Smooth muscle cell (in vitro differentiated cells): ENCODE measurements around the gene AIG1. TPM values are rescaled to one million over a fixed set of nuclear protein-coding genes. Genes with fewer than 3 reads are reported as not detected.

Experiments
- DNase-seq: peaks from one replicate; lab custom pipeline; 2025; ENCODE audit not compliant: unreplicated experiment; lab: John Stamatoyannopoulos, UW
- H2AFZ ChIP-seq: fragments of 200-600 bp; sonication (generic); 2 replicates; pipeline ENCODE4 v1.6.0; 2016; ENCODE audit warnings: antibody characterized with exemption, low read depth, mild to moderate bottlenecking
- H3F3A ChIP-seq: fragments of 200-600 bp; sonication (generic); 2 replicates; pipeline ENCODE4 v1.6.0; 2017; ENCODE audit warnings: antibody characterized with exemption, low read depth
- H3K27ac ChIP-seq: fragments of 200-600 bp; sonication (generic); 2 replicates; pipeline ENCODE4 v1.5.1; 2016; ENCODE audit warnings: low read depth, mild to moderate bottlenecking
- H3K27me3 ChIP-seq: fragments of 200-600 bp; sonication (generic); 2 replicates; pipeline ENCODE4 v1.6.1; 2016; ENCODE audit warnings: low read depth, mild to moderate bottlenecking
- H3K36me3 ChIP-seq: fragments of 200-600 bp; sonication (generic); 2 replicates; pipeline ENCODE4 v1.5.1; 2016; ENCODE audit warnings: low read depth
- H3K4me1 ChIP-seq: fragments of 200-600 bp; sonication (generic); 2 replicates; pipeline ENCODE4 v1.5.1; 2016; ENCODE audit warnings: low read depth
- H3K4me2 ChIP-seq: fragments of 200-600 bp; sonication (generic); 2 replicates; pipeline ENCODE4 v1.6.0; 2016; ENCODE audit warnings: mild to moderate bottlenecking
- H3K4me3 ChIP-seq: fragments of 200-600 bp; sonication (generic); 2 replicates; pipeline ENCODE4 v1.5.1; 2016; ENCODE audit warnings: mild to moderate bottlenecking
- H3K79me2 ChIP-seq: fragments of 200-600 bp; sonication (generic); 2 replicates; pipeline ENCODE4 v1.6.0; 2016; ENCODE audit warnings: low read depth, mild to moderate bottlenecking
- H3K9ac ChIP-seq: fragments of 200-600 bp; sonication (generic); 2 replicates; pipeline ENCODE4 v1.6.0; 2016; ENCODE audit warnings: low read depth
- H3K9me3 ChIP-seq: fragments of 200-600 bp; sonication (generic); replicated peaks from 2 replicates; pipeline ENCODE4 v1.5.1; 2016; ENCODE audit warnings: low read depth
- H4K20me1 ChIP-seq: fragments of 200-600 bp; sonication (generic); 2 replicates; pipeline ENCODE4 v1.6.0; 2016; ENCODE audit warnings: low read depth
- CTCF ChIP-seq: fragments of 200-600 bp; sonication (generic); IDR thresholded peaks from 2 replicates; pipeline ENCODE4 v1.5.1; 2017; ENCODE audit warnings: borderline replicate concordance, mild to moderate bottlenecking, antibody characterized with exemption; ENCODE audit not compliant: insufficient read depth, poor library complexity, severe bottlenecking
- WGBS: methylation state at CpG from one replicate; pipeline ENCODE4 v1.1.7; 2016; ENCODE audit warnings: low lambda C conversion rate; 5-methylcytosine and 5-hydroxymethylcytosine counted together
- polyA plus RNA-seq: library from polyadenylated mRNA; unstranded; fragments of >200 nt; fragmentation: Nextera tagmentation; extraction: Ambion mirVana; gene quantifications from 2 replicates; pipeline ENCODE4 v1.2.1, GENCODE V29; 2016
- total RNA-seq: library from RNA; depleted of rRNA; stranded (reverse); fragments of >200 nt; gene quantifications from 2 replicates; pipeline ENCODE4 v1.2.3, GENCODE V29; 2014

AIG1 gene
- total and polyA plus RNA-seq, 2 experiments from 2014 or later: 9.1 to 25.9 TPM

GRCh38 chr6:143159001-143159400 is 98.3 kb downstream of the AIG1 start:
- peaks cover 7% of the 10 kb centered on the region for H3F3A ChIP-seq
- H2AFZ ChIP-seq: no peak overlapping the region
- no peaks in the 10 kb centered on the region for H3K79me2 ChIP-seq
- H3K27ac ChIP-seq: no peak overlapping the region
- no peaks in the 10 kb centered on the region for H3K36me3 ChIP-seq
- no peak overlapping the region for H3K4me3 ChIP-seq
- H3K4me2 ChIP-seq: no peak overlapping the region
- H3K4me1 ChIP-seq: peaks cover 4% of the 10 kb centered on the region
- no peak for DNase-seq
- H4K20me1 ChIP-seq: no peaks in the 10 kb centered on the region
- WGBS: 90% methylated on average over 1 of the region's 1 CpG
- peaks cover 11% of the 10 kb centered on the region for H3K27me3 ChIP-seq
- H3K9me3 ChIP-seq: no peaks in the 10 kb centered on the region
- no peak for TF ChIP-seq CTCF
- no peak overlapping the region for H3K9ac ChIP-seq

GRCh38 chr6:143160015-143160414 is 99.3 kb downstream of the AIG1 start:
- Histone ChIP-seq H4K20me1 (no peaks in the 10 kb centered on the region), H2AFZ (no peak overlapping the region), H3K4me3 (no peak overlapping the region), H3F3A (peaks cover 12% of the 10 kb centered on the region), H3K27ac (no peak overlapping the region), H3K27me3 (peaks cover 11% of the 10 kb centered on the region), H3K9ac (no peak overlapping the region), H3K36me3 (no peaks in the 10 kb centered on the region), H3K4me2 (no peak overlapping the region), H3K9me3 (no peaks in the 10 kb centered on the region), H3K79me2 (no peaks in the 10 kb centered on the region), H3K4me1 (peaks cover 9% of the 10 kb centered on the region)
- whole genome bisulfite sequencing: 19% methylated on average over 1 of the region's 1 CpG
- no peak for TF ChIP-seq CTCF
- no peak for DNase-seq

GRCh38 chr6:143160439-143161220 is 99.9 kb downstream of the AIG1 start:
- no peak for TF ChIP-seq CTCF

GRCh38 chr6:143163621-143164020 is 102.9 kb downstream of the AIG1 start:
- Histone ChIP-seq H3K79me2 (no peaks in the 10 kb centered on the region), H3F3A (peaks cover 12% of the 10 kb centered on the region), H3K4me3 (no peak overlapping the region), H3K27me3 (peaks cover 11% of the 10 kb centered on the region), H4K20me1 (no peaks in the 10 kb centered on the region), H2AFZ (no peak overlapping the region), H3K4me2 (peak overlapping the region; percentile 66), H3K27ac (no peak overlapping the region), H3K4me1 (peaks cover 9% of the 10 kb centered on the region), H3K36me3 (no peaks in the 10 kb centered on the region), H3K9ac (no peak overlapping the region), H3K9me3 (no peaks in the 10 kb centered on the region)
- DNase-seq: no peak
- TF ChIP-seq CTCF: no peak
- 18% methylated on average over 1 of the region's 1 CpG for WGBS

More at GRCh38 chr6:143160439-143161220, 99.9 kb downstream of the AIG1 start:
- Histone ChIP-seq H3K27me3 (peaks cover 11% of the 10 kb centered on the region), H2AFZ (no peak overlapping the region), H3F3A (peaks cover 12% of the 10 kb centered on the region), H3K9ac (no peak overlapping the region), H4K20me1 (no peaks in the 10 kb centered on the region), H3K9me3 (no peaks in the 10 kb centered on the region), H3K27ac (no peak overlapping the region), H3K4me1 (peaks cover 9% of the 10 kb centered on the region), H3K36me3 (no peaks in the 10 kb centered on the region), H3K4me2 (no peak overlapping the region), H3K79me2 (no peaks in the 10 kb centered on the region), H3K4me3 (no peak overlapping the region)
- 95% methylated on average over 1 of the region's 1 CpG for WGBS
- DNase-seq: no peak
